ENCODE results near the gene ADCY4. TPM values are rescaled to one million over a fixed set of nuclear protein-coding genes. Genes with fewer than 3 reads are reported as not detected.
A peak's percentile ranks its signal among the peaks of the same experiment; 100 is the strongest.

ADCY4 gene
- total and polyA plus RNA-seq, 2 donors (not counting 1 experiment from before 2014, with no cell fraction given), result 2.3 to 7.8 TPM

GRCh38 chr14:24308342-24309124 is 26.3 kb downstream of the ADCY4 start:
- ChIA-PET CTCF (interaction anchor here (0.7 to 9.4 kb wide), 48 partner anchors 10 to 294 kb away, joined by 3 to 116 read pairs (median 6); partner anchors contain the start of genes CBLN3, CHMP4A, DCAF11 and DHRS1), POLR2A (interaction anchor here (0.8 to 1.6 kb wide), 3 partner anchors 9 to 66 kb away, joined by 4 to 12 read pairs (median 6); partner anchors contain the start of genes DHRS1, NOP9 and TINF2)
- Histone ChIP-seq H3K27ac (ENCODE audit: low read length in 2 of 2) (no peak overlapping the region), H4K20me1 (ENCODE audit: control insufficient read depth, insufficient read depth, low read length, poor library complexity, severe bottlenecking) (peaks cover 32% of the 10 kb centered on the region), H3K36me3 (replicated peaks in 1 of 2; ENCODE audit: control extremely low read depth in 1 of 2, control insufficient read depth in 1 of 2, extremely low read depth in 1 of 2, insufficient read depth in 2 of 2, low read length in 1 of 2) (peaks cover 3 to 50% of the 10 kb centered on the region in 2 experiments), H3K27me3 (replicated peaks in 1 of 4; ENCODE audit: control extremely low read depth in 1 of 4, control insufficient read depth in 3 of 4, insufficient read depth in 4 of 4, low read length in 3 of 4) (no peaks in the 10 kb centered on the region), H2AFZ (ENCODE audit: insufficient read depth, low read depth, low read length, poor library complexity, severe bottlenecking) (no peak overlapping the region), H3K4me1 (ENCODE audit: control insufficient read depth in 2 of 2, insufficient read depth in 2 of 2, low read length in 2 of 2) (peaks cover 30 to 44% of the 10 kb centered on the region in 2 donors), H3K79me2 (ENCODE audit: control insufficient read depth, insufficient read depth, low read length) (peaks cover 18% of the 10 kb centered on the region), H3K9ac (ENCODE audit: low read length) (no peak overlapping the region), H3K4me2 (replicated peaks; ENCODE audit: low read depth, low read length, poor library complexity, severe bottlenecking) (no peak overlapping the region), H3K4me3 (ENCODE audit: control extremely low read depth in 1 of 5, extremely low read depth in 1 of 5, insufficient read depth in 1 of 5, low read depth in 2 of 5, low read length in 4 of 5) (no peak overlapping the region), H3K9me3 (ENCODE audit: control extremely low read depth in 1 of 3, control insufficient read depth in 2 of 3, insufficient read depth in 1 of 3, low read length in 2 of 3) (no peaks in the 10 kb centered on the region)
- TF ChIP-seq EZH2 (IDR thresholded peaks at IDR 0.05; ENCODE audit: borderline replicate concordance, insufficient read depth, low read depth, low read length, poor library complexity, severe bottlenecking) (no peak), CTCF (IDR thresholded peaks at IDR 0.05) (peak; percentile 49)
- H3K4me1 Mint-ChIP-seq, result peaks cover 46% of the 10 kb centered on the region
- 100% methylated on average over 4 of the region's 7 CpGs for WGBS (ENCODE audit: insufficient coverage)
- no peak for ATAC-seq (ENCODE audit: low read depth)
- no peak overlapping the region for H3K4me3 Mint-ChIP-seq
- DNase-seq, result no peak
- no peaks in the 10 kb centered on the region for H3K9me3 Mint-ChIP-seq (ENCODE audit: insufficient read depth)
- intact Hi-C loops (cut with micrococcal nuclease), result loop anchor here (1.0 kb wide), 3 partner anchors 9 to 92 kb away; partner anchors contain the start of genes DHRS1, MDP1, NOP9 and RABGGTA
- no peaks in the 10 kb centered on the region for H3K27me3 Mint-ChIP-seq
- H3K27ac Mint-ChIP-seq, result peak overlapping the region; percentile 51

All from B cell (primary cell).